Measurements from ENCODE around the gene ITPA.
"Not testable (repeated sequence)": the region's sequence is repeated elsewhere in the genome, so short reads cannot be mapped to it uniquely, and the experiment has no call there.

The ITPA gene

DNA sequence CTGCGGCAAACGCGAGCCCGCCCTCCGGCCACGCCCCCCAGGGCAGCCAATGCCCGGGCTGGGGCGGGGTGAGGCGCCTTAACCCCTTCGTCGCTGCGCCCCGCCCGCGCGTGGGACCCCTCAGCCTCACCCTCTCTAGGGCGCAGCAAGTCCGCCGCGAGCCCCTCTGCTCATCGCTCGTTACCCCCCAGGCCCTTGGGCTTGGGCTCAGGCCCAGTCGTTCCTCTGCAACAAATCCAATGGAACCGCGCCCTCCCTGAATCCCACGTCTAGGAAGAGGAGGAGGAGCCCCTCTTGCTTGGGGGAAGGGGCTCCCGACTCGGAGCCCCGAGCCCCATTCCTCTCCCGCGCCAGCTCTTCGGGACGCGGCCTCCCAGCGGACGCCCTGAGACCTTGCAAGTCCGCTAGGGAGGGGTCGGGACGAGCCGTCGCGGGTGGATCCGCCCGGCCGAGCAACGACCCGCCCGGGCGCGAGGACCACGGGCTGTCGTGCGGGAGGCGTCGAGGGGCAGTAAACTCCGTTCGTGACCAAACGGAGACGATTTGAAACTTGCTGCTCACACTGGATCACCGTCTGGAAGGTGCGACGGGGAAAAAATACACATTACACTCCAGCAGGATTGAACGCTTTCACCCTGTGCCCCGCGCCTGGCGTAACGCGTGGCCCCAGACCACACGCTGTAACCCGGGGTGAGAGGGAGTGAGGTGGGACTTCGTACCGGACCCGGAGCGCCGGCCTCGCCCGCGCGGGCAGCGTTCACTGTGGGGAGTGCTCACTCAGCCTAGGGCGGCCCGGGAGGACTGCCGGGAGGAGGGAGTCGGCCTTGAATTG is 35.5 kb upstream of the ITPA start:
- DNase-seq (ENCODE audit: low spot score), result no peak

DNA sequence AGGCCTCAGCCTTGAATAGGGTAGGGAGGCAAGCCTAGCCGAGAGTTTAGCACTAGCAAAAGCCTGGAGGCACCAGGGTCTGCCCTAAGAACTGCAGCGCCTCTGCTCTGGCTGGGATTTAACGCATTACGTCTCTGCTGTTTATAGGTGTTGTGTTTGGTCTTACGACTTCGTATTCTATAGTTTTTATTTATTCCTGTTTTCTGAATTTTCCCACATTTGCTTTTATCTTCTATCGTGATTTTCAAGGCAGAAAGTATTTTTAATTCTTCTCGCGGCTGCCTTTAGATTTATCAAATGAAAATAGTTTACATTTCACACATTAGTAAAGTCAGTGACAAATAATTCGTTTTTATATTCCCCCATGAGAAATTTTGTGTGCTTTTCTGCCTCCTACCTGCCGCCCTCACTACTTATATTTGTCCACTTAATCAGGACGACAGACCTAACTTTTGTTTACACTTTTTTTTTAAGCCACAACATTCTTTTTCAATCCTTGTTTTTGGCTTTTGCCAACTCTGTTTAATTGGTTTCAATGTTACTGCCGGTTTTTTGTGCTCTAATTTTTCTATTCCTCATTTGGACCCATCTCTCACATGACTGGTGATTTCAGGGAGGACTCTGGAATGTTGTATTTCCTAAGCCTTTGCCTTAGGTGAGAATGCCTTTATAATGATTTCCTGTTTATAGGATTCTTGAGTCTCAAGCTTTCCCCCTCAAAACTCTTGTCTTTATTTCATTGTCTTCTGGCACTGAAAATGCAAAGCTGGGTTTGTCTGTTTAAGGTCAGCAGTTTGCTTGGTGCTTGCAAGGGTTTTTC is 34.6 kb upstream of the ITPA start:
- DNase-seq (ENCODE audit: low spot score), result no peak

DNA sequence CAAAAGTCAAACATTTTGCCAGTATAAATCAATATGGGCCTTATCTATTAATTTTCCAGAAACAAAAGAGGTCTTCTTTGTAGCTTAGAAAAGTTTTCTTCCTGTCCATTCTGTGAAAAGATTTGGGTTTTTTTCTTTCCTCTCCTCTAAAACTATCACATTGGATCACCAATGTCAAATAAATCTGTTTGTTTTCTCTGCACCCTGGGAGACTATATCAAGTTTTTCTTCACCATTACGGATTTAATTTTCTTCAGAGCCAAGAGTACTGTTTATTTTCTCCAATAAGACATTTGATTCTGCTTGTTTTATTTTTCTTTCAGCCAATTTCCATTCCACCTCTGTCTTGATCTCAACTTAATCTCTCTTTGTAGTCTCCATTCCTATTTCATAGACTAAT is 34.0 kb upstream of the ITPA start:
- no peak for DNase-seq (ENCODE audit: low spot score)

DNA sequence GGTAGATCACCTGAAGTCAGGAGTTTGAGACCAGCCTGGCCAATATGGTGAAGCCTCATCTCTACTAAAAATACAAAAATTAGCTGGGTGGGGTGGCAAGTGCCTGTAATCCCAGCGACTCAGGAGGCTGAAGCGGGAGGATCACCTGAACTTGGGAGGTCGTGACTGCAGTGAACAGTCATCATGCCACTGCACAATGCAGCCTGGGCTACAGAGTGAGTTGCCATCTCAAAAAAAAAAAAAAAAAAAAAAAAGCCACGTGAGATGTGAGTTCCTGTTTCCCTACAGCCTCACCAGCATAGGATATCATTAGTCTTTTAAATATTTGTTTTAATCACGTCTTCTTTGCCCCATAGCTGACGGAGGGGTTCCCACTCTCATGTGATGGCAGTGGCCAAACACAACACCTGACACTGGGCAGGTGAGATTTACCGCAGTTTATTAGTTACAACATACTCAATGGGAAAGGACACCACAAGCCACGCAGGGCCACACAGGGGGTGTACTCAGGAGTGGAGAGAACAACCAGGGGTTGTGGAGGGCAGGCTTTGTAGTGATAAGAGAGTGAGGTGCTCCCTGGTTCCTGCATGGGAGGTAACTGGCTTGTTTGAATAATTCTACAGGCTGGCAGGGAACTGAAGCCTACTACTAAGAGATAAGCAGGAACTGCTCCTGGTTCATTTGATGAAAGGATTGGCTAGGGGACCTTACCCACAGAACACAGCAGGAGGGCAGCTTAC is 31.4 kb upstream of the ITPA start:
- DNase-seq (ENCODE audit: low spot score), result no peak

DNA sequence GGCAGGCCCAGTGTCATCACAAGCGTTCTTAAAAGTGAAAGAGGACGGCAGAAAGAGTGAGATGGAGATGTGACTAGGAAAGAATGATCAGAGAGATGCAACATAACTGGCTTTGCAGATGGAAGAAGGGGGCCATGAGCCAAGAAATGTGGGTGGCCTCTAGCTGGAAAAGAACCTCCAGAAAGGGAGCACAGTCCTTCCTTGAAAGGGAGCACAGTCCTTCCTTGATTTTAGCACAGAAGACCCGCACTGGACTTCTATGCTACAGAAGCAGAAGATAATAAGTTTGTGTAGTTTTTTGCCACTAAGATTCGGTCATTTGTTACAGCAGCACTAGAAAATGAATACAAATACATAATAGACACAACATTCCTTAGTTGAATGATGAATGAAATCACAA is 29.0 kb upstream of the ITPA start:
- DNase-seq (ENCODE audit: low spot score), result no peak

DNA sequence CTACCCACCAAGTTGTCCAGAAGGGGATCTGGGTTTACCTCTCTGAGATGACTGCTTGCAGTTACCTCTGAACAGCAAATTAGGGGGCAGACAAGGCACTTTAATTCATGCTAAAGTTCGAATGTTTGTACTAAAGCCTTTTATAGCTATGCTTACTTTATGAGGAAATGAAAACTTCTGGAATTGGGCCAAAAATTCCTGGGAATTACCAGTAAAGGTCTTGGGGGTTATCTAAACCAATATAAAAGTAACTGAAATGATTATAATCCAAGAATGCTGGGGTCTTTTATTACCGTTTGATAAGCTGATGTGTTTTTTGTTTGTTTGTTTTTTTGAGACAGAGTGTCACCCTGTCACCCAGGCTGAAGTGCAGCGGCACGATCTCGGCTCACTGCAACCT is 28.0 kb upstream of the ITPA start:
- no peak for DNase-seq (ENCODE audit: low spot score)

DNA sequence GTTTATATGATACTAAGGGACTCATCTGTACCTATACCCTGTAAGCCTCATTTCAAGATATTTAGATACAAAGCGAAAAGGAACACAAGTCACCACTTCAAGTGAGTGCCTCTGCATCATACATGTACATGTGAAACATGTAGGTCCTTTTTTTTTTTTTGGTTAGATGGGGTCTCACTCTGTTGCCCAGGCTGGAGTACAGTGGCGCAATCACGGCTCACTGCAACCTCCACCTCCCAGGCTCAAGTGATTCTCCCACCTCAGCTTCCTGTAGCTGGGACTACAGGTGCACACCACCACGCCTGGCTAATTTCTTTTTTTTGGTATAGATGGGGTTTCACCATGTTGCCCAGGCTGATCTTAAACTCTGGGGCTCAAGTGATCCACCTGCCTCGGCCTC is 26.9 kb upstream of the ITPA start:
- DNase-seq (ENCODE audit: low spot score), result not testable (repeated sequence)

DNA sequence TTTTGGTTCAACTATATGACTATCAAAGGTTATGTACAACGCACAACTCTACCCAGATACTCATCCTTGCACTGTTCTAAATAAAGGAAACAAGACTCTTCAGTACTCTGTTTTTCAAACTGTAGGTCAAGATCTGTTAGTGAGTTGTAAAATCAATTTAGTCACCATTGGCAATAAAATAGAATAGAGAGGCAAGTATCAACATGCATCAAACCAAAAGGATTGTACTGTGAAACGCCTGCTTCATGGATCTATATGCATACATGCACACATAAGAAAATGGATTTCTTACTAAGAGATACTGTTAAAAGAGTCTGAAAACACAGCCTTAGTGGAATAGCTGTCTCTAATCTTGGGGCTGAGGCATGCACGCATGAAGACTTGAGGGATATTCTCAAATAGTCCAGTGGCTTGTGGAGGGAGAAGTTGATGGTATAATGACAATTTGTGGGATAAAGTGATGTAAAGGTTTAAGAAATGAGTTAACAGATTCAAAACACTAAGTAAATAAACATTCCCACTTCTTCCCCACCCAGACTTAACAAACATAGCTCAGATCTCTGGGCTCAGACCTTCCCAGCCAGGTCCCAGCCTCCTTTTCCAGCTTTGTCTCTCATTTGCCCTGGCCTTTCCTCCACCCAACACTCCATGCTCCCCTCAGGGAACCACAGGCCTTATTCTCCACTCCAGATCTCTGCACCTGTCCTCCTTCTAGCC is 25.2 kb upstream of the ITPA start:
- no peak for DNase-seq (ENCODE audit: low spot score)

DNA sequence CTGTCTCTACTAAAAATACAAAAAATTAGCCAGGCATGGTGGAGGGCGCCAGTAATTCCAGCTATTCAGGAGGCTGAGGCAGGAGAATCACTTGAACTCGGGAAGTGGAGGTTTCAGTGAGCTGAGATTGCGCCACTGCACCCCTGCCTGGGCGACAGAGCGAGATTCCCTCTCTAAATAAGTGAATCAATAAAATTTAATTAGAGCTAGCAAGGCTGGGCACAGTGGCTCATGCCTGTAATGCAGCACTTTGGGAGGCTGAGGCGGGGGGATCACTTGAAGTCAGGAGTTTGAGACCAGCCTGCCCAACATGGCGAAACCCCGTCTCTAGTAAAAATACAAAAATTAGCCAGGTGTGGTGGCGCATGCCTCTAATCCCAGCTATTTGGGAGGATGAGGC is 21.4 kb upstream of the ITPA start:
- not testable (repeated sequence) for DNase-seq (ENCODE audit: low spot score)

DNA sequence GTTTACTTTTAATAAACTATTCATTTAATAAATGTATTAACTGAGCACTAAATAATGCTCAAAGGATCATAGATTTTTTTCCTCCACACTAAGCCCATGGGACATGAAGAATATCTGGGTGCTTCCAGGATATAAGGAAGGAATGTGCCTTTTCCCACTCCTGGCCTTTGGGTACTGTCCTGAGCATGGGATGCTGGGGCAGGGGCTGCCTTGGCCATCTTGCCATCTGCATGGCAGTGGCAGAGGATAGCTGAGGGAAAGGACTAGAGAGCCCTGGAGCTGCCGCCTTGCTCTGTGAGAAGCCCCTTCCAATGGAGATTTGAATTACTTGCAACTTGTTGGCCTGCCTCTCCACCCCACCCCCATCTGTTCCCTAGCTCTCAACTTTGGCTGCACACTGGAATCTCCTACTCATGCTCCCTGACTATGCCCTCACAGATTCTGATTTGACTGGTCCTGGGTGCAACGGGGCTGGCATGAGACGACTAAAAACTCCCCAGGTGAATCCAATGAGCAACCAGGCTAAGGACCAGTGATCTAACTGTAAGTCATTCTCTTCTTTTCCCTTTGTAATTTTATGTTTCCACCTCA is 20.4 kb upstream of the ITPA start:
- DNase-seq (ENCODE audit: low spot score), result no peak

DNA sequence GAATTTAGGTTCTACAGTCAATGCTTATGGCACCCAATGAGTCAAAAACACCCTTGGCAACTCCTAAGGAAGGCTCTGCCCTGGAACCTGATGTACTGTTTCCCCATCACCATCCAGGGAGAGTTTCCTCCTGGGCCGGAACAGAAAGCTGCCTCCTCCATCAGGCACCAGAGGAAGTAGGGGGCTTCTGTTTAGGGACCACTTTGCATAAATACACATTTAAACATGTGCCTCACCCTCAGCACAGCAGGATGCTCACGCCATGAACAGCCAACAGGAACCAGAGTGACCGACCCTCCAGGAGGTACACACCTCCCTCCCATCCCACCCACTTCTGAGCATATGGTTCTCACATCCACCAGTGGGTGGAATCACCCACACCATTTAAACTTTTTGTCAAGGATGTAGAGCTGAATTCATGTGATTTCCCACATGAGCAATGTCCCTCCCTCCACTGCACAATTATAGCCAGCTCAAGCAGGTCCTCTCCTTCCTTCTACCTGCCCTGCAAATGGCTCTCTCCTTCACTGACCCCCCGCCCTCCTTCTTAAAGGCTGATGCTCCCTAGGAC is 19.7 kb upstream of the ITPA start:
- no peak for DNase-seq (ENCODE audit: low spot score)

DNA sequence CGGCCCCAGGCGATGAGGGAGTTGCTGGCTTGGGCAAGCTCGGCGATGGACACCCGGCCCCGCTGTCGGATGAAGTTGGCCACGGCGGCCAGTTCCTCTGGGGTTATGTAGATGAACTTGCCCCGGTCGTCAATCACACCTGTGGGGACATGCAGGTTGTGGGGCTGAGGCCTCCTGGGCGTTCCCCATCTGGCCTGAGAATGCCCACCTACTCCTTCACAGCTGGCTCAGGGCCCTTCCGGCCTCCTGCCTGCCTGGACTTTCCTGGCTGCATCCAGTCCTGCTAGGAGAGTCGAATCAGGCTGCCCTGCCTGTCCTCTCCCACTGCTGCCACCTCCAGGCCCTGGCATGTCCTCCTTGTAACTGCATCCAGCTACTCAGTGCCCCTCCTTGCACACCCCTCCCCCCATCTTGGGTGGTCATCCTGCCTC is 18.6 kb upstream of the ITPA start:
- DNase-seq (ENCODE audit: low spot score), result no peak

DNA sequence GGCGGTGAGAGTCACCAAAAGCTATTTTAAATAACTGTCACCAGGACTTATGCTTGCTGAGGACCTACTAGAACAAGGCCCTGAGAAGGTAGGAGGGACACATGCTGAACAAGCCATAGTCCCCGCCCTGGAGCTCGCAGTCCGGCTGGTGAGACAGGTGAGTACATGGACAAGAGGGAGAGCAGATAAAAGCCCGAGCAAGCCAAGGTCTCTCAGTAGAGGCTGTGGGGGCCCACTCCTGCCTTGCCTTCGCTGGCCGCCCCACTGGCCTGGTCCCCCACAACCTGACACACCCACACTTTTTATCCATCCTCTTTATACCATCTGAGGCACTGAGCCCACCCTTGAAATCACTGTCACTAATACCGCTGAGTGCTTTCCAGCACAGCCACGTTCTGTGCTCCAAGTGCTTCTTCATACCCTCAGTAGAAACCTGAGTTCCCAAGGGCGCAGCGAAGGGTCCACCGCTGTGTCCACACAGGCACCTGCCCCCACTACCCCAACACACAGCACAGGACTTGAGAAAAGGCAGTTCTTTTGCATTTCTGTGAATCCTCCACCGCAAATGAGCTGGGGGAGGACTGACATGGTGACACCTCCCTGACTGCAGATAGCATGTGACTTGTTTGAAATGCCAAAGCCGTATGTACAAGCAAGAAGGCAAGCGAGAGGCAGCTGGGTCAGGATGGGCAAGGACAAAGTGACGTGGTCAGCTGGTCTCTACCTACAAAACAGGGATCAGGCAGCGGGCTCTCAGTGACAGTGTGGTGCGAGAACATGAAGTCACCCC is 16.9 kb upstream of the ITPA start:
- DNase-seq (ENCODE audit: low spot score), result no peak

DNA sequence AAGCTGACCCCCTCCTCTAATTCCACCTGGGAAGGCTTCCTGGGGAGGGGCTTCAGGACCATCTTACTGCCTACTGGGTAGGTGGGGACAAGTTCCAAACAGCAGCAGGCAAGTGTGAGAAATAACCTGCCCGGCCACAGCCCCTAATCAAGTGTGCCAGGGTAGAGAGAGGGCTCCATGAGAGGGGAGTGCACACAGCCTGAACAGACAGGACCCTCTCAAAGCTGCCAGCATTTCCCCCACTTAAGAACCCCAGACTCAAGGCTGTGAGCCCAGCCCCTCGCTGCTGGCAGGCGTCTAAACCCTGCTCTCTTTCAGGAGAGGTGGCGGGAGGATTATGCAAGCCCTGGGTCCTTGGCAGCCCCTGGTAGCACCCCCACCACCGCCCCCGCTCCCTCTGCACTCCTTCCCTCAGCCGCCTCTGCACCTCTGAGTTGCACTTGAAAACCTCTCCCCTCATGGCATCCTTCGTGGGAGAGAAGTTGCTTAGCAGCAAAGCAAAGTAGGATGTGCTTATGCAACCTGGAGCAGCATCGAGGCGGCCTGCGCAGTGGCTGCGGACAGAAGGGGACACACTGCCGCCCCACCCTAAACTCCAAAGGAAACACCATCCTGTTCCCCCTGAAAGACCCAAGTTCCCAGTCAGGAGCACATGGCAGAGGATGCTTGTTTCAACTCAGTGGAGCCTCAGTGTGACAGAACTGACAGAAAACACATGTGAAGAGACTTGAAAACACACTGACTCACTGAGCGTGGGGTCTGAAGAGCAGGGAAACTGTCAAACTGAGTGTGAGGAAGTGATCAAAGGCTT is 15.3 kb upstream of the ITPA start:
- no peak for DNase-seq (ENCODE audit: low spot score)

DNA sequence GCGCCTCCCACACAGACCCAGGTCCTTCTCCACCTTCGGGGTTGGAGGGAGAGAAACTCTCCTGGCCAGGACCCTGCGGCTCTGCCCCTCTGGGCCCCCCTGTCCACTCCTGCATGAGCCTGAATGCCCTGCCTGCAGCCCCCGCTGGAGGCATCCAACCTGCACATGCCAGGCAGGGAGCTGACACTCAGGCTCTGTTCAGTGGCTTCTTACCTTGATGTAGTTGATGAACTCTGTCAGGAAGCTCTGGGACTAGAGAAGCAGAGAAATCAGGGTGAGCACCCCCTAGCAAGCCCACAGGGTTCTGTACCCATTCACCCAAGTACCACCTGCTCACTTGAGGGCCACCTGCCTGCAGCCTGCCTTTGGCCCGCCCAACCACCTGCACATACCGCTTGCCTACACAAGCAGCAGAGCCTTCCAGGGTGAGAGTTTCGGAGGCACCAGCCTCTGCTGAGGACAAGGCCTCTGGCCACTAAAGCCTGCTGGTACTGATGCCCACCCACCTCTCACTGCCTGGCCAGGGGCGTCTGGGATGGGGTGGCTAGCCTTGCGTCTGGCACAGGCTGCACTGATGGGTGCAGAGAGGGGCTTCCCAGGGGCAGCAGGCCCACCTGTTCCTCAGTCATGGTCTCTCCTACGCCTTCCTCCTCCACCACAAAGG is 14.5 kb upstream of the ITPA start:
- DNase-seq (ENCODE audit: low spot score), result no peak

DNA sequence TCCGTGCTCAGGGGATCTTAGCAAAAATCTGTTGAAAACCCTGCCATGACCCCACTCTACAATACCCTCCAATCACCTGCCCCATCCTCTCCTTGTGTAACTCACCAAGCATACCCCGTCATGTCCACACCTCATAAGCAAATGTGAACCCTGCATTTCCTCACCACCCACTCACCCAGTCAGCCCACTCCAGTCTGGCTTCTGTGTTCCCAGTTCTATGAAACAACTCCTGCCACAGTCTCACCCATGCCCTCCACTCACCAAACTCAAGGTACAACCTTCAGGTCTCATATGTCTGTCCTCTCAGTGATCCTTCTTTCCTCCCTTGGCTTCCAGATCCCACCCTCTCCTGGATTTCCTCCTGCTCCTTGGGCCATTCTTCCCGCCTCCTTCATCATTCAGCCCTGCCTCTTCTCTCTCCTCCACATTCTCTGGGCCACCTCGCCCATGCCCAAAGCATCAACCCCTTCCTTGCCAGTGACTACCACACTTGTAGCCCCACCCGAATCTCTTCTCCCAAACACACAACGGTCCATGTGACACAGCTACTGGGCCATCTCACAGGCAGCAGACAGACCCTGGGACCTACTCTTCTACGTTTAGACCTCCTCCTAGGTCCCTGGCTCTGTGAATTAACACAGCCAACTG is 13.6 kb upstream of the ITPA start:
- no peak for DNase-seq (ENCODE audit: low spot score)

DNA sequence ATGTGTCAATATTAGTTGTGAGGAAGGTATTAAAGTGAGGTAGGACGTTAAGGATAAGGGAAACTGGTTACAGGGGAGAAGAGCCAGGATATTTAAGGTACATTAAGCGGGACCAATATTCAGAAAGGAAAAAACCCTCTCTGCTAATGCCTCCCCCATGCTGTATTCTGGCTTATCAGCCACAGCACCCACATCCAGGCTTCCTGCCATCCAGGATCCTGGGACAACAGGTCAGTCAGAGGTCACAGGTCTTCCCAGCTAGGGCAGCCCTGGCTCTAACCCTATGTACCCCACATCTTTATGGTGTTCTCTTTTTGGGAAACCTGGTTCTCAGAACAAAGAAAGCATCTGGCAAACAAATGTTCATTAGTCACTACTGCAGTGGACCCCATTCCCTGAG is 10.1 kb upstream of the ITPA start:
- DNase-seq (ENCODE audit: low spot score), result no peak

DNA sequence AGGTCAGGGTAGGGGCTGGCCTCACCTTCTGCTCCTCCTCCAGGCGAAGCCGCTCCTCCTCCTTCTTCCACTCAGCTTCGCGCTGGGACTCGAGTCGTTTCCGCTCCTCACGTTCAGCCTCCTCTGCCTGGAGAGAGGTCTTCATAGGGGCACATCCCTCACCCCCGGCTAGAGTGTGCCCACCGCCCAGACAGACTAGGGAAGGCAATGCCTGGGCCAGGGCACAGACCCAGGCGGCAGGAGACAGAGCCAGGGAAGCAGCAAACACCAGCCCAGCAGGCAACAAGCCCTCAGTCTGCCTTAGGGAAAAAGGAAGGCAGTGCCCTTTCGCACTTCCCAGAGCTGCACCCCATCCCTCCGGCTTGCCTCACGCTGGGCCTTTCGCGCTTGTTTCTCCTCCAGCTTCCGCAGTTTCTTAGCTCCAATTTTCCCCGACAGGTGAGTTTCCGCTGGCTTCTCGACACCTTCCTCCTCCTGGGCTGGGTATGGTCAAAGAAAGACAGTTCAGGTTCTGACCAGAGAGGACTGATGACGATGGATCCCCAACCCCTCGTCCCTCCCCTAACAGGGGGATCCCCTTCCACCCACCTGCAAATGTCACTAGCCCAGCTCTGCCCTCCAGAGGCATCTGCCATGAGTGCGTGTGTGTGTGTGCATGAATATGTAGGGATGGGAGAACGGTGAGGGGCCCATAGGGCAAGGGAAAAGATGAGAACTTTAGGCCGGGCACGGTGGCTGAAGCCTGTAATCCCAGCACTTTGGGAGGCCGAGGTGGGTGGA is 9.1 kb upstream of the ITPA start:
- DNase-seq (ENCODE audit: low spot score), result no peak
